ENCODE measurements around the gene LGMN.
A peak's percentile ranks its signal among the peaks of the same experiment; 100 is the strongest.

LGMN gene

GRCh38 chr14:92698393-92698792 is 50.0 kb downstream of the LGMN start:
- Histone ChIP-seq H3K27ac (ENCODE audit: low read depth, low read length) (no peak overlapping the region), H3K79me2 (ENCODE audit: control insufficient read depth, low read length) (no peaks in the 10 kb centered on the region), H3F3A (ENCODE audit: control insufficient read depth, insufficient read depth) (no peaks in the 10 kb centered on the region), H3K27me3 (ENCODE audit: control insufficient read depth, low read length) (peaks cover 10% of the 10 kb centered on the region), H3K36me3 (ENCODE audit: control insufficient read depth, low read length) (no peaks in the 10 kb centered on the region), H3K4me3 (ENCODE audit: low read length) (no peak overlapping the region), H3K9me3 (ENCODE audit: control insufficient read depth, insufficient read depth, low read length) (no peaks in the 10 kb centered on the region), H4K20me1 (ENCODE audit: control insufficient read depth, insufficient read depth, low read depth, low read length) (no peaks in the 10 kb centered on the region), H3K9me2 (replicated peaks; ENCODE audit: control insufficient read depth, low read length) (no peaks in the 10 kb centered on the region), H3K4me1 (ENCODE audit: control insufficient read depth, low read length) (peaks cover 29% of the 10 kb centered on the region), H3K4me2 (ENCODE audit: low read length) (peak overlapping the region; percentile 21; the same call in 1 of the 2 replicates)
- TF ChIP-seq CTCF (IDR thresholded peaks at IDR 0.05; ENCODE audit: low read depth, low read length, poor library complexity, severe bottlenecking) (no peak), EZH2phosphoT487 (IDR thresholded peaks at IDR 0.05; ENCODE audit: borderline replicate concordance, low read length) (no peak)

- no peak overlapping the region for H3K27ac ChIP-seq (ENCODE audit: low read depth, low read length)
Observed at GRCh38 chr14:92696366-92696765, 52.1 kb downstream of the LGMN start.

GRCh38 chr14:92695562-92695961 is 52.9 kb downstream of the LGMN start:
- no peaks in the 10 kb centered on the region for H3K9me3 ChIP-seq (ENCODE audit: control insufficient read depth, insufficient read depth, low read length)
- H3K79me2 ChIP-seq (ENCODE audit: control insufficient read depth, low read length) = no peaks in the 10 kb centered on the region
- no peak overlapping the region for H3K27ac ChIP-seq (ENCODE audit: low read depth, low read length)
- peaks cover 17% of the 10 kb centered on the region for H3K4me1 ChIP-seq (ENCODE audit: control insufficient read depth, low read length)
- H3K36me3 ChIP-seq (ENCODE audit: control insufficient read depth, low read length) = no peaks in the 10 kb centered on the region
- TF ChIP-seq EZH2phosphoT487 (IDR thresholded peaks at IDR 0.05; ENCODE audit: borderline replicate concordance, low read length) (no peak), CTCF (IDR thresholded peaks at IDR 0.05; ENCODE audit: low read depth, low read length, poor library complexity, severe bottlenecking) (no peak)
- H3K4me2 ChIP-seq (ENCODE audit: low read length) = no peak overlapping the region
- H3K9me2 ChIP-seq (replicated peaks; ENCODE audit: control insufficient read depth, low read length) = no peaks in the 10 kb centered on the region
- no peaks in the 10 kb centered on the region for H3F3A ChIP-seq (ENCODE audit: control insufficient read depth, insufficient read depth)
- H3K27me3 ChIP-seq (ENCODE audit: control insufficient read depth, low read length) = peaks cover 10% of the 10 kb centered on the region
- H4K20me1 ChIP-seq (ENCODE audit: control insufficient read depth, insufficient read depth, low read depth, low read length) = no peaks in the 10 kb centered on the region
- H3K4me3 ChIP-seq (ENCODE audit: low read length) = no peak overlapping the region

More at GRCh38 chr14:92696366-92696765, 52.1 kb downstream of the LGMN start:
- H3K9me2 ChIP-seq (replicated peaks; ENCODE audit: control insufficient read depth, low read length) = no peaks in the 10 kb centered on the region
- H3K27me3 ChIP-seq (ENCODE audit: control insufficient read depth, low read length) = peaks cover 10% of the 10 kb centered on the region
- H3K4me3 ChIP-seq (ENCODE audit: low read length) = no peak overlapping the region
- H3K9me3 ChIP-seq (ENCODE audit: control insufficient read depth, insufficient read depth, low read length) = no peaks in the 10 kb centered on the region
- H3K4me2 ChIP-seq (ENCODE audit: low read length) = no peak overlapping the region
- H3K36me3 ChIP-seq (ENCODE audit: control insufficient read depth, low read length) = no peaks in the 10 kb centered on the region
- H3K79me2 ChIP-seq (ENCODE audit: control insufficient read depth, low read length) = no peaks in the 10 kb centered on the region
- H3F3A ChIP-seq (ENCODE audit: control insufficient read depth, insufficient read depth) = no peaks in the 10 kb centered on the region
- H4K20me1 ChIP-seq (ENCODE audit: control insufficient read depth, insufficient read depth, low read depth, low read length) = no peaks in the 10 kb centered on the region
- H3K4me1 ChIP-seq (ENCODE audit: control insufficient read depth, low read length) = peaks cover 17% of the 10 kb centered on the region
- no peak for TF ChIP-seq EZH2phosphoT487 (IDR thresholded peaks at IDR 0.05; ENCODE audit: borderline replicate concordance, low read length)
- TF ChIP-seq CTCF (IDR thresholded peaks at IDR 0.05; ENCODE audit: low read depth, low read length, poor library complexity, severe bottlenecking) = no peak
